Measurements from ENCODE around the gene TPSG1.
"Not testable (repeated sequence)": the region's sequence is repeated elsewhere in the genome, so short reads cannot be mapped to it uniquely, and the experiment has no call there.

Gene TPSG1

GRCh38 chr16:1225051-1225451 is at the start of gene TPSG1:
Gene TPSG1, minus strand, starts transcription at chr16:1225268. Its CDS starts 16 bp downstream, at chr16:1225252.
- no peak for DNase-seq (ENCODE audit: low spot score)

DNA sequence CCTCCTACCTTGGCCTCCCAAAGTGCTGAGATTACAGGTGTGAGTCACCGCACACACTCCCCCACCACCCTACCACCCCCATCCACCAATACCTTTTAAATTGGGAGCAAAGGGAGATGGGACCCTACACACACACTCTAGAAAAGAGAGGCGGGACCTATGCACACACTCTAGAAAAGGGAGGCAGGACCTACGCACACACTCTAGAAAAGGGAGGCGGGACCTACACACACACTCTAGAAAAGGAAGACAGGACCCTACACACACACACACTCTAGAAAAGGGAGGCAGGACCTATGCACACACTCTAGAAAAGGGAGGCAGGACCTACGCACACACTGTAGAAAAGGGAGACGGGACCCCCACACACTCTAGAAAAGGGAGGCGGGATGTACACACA is 49.7 kb upstream of the TPSG1 start:
- DNase-seq (ENCODE audit: low spot score), result no peak

GRCh38 chr16:1273816-1274215 is 48.7 kb upstream of the TPSG1 start:
- DNase-seq (ENCODE audit: low spot score), result no peak

DNA sequence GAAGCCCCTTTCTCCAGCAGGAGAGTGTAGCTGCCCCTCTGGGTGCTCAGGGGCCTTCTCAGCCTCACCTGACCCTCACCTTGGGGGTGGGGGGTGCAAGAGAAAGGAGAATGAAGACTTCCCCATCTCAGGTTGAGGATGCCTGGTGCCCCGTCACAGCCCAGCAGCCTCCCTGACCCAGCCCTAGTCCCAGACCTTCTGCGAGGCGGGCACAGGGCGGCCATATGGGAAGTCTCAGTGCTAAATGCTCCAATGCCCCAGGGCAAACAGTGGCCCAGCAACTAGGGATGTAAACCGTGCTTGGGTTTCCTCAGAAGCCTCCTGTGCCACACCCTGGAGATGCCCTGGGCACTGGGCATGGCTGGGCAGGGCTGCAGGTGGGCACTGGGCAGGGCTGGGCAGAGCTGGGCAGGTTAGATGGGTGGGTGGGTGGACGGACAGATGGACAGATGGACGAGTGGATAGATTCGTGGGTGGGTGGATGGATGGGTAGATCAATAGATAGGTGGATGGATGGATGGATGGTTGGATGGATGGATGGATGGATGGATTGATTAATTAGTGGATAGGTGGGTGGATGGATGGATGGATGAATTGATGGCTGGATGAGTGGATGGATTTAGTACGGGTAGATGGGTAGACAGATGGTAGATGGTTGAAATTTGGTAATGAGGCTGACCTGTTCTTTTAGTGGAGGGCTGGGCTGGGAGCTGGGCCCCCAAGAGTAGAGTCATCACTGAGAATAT is 47.6 kb upstream of the TPSG1 start:
- no peak for DNase-seq (ENCODE audit: low spot score)

GRCh38 chr16:1271724-1272413 is 46.8 kb upstream of the TPSG1 start:
- DNase-seq (ENCODE audit: low spot score), result not testable (repeated sequence)

GRCh38 chr16:1271380-1271723 is 46.3 kb upstream of the TPSG1 start:
- DNase-seq (ENCODE audit: low spot score), result no peak

- DNase-seq (ENCODE audit: low spot score), result not testable (repeated sequence)
These were observed 44.4 kb upstream of the TPSG1 start for GRCh38 chr16:1269418-1269817.

DNA sequence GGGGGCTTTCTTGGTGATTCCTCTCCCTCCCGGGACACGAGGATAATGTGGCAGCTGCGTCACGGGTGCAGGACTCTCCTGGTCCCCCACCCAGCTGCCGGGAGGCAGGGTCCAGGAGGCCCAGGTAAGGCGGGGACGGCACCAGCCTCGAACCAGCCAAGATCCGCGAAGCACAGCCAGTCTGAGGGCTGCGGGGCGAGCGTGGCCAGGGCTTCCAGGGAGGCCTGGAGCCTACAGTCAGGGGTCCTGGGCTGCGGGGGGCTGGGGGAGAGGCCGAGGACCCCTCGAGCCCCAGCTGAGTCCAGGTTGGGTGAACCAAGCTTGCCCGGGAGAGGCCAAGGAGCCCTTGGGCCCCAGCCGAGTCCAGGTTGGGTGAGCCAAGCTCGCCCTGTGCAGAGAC is 40.8 kb upstream of the TPSG1 start:
- no peak for DNase-seq (ENCODE audit: low spot score)

GRCh38 chr16:1265090-1265630 is 40.1 kb upstream of the TPSG1 start:
- DNase-seq (ENCODE audit: low spot score), result no peak

GRCh38 chr16:1264345-1265089 is 39.4 kb upstream of the TPSG1 start:
- no peak for DNase-seq (ENCODE audit: low spot score)

GRCh38 chr16:1263591-1264344 is 38.7 kb upstream of the TPSG1 start:
- DNase-seq (ENCODE audit: low spot score), result no peak

DNA sequence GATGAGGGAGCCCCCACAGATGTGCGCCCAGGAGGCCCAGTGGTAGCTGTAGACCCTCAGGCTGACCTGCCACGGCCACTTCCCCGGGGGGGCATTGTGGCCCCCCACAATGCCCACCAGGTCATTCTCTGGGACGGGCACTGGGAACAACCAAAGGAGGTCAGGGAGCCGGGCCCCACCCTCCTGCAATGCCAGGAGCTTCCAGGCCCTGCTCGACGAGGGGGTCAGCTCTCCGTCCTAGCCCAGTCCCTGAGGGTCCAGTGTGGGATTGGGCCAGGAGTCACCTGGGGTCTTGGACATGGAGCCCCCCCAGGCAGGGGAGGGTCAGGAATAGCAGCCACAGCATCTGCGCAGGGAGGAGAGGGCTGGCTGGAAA is 37.8 kb upstream of the TPSG1 start:
- DNase-seq (ENCODE audit: low spot score), result no peak

GRCh38 chr16:1262210-1262845 is 37.3 kb upstream of the TPSG1 start:
- DNase-seq (ENCODE audit: low spot score), result no peak

- DNase-seq (ENCODE audit: low spot score), result no peak
These were observed 36.2 kb upstream of the TPSG1 start for GRCh38 chr16:1261131-1261892.

GRCh38 chr16:1260101-1260680 is 35.1 kb upstream of the TPSG1 start:
- no peak for DNase-seq (ENCODE audit: low spot score)

GRCh38 chr16:1259760-1260068 is 34.6 kb upstream of the TPSG1 start:
- DNase-seq (ENCODE audit: low spot score), result no peak

DNA sequence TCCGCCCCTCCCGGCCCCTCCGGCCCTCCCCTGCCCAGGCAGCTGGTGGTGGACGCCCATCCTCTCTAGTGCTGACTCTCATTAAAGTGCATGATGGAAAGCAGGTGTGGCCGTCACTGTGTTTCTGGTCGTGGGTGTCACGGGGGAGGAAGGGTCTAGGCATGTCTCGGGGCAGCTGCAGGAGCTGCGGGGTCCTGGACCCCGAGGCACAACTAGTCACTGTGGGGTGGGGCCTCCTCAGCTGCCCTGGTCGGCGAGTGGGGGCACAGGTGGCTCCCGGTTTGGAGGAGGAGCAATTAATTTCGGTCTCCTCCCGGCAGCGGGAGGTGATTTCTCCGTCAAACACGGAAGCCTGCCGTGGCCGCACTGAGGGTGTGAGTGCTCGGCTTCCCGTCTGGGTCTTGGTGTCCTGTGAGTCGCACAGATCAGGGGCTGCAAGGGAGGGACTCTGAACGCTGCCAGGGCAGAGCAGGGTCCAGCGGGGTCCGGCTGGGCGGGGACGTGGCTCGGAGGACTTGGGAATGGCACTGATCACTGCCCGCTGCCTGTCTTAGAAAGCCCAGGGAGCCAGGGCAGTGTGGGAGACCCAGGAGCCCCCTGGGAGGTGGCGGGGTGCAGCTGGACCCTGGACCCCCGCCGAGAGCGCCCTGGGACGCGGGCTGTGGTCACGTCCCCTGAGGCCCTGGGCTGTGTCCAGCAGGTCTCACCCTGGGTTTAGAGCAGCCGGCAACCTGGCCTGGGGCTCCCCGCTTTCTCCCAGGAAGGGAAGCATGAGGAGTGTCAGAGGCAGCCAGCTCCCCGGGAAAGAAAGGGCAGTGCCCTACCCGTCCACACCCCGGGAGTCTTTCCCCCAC is 34.1 kb upstream of the TPSG1 start:
- DNase-seq (ENCODE audit: low spot score), result no peak

DNA sequence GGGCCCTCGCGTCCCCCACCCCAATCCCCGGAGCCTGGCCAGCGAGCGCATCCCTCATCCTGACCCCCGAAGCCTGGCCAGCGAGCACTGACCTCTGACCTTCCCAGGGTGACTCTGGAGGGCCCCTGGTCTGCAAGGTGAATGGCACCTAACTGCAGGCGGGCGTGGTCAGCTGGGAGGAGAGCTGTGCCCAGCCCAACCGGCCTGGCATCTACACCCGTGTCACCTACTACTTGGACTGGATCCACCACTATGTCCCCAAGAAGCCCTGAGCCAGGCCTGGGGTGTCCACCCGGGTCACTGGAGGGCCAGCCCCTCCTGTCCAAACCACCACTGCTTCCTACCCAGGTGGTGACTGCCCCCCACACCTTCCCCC is 33.1 kb upstream of the TPSG1 start:
- DNase-seq (ENCODE audit: low spot score), result no peak

DNA sequence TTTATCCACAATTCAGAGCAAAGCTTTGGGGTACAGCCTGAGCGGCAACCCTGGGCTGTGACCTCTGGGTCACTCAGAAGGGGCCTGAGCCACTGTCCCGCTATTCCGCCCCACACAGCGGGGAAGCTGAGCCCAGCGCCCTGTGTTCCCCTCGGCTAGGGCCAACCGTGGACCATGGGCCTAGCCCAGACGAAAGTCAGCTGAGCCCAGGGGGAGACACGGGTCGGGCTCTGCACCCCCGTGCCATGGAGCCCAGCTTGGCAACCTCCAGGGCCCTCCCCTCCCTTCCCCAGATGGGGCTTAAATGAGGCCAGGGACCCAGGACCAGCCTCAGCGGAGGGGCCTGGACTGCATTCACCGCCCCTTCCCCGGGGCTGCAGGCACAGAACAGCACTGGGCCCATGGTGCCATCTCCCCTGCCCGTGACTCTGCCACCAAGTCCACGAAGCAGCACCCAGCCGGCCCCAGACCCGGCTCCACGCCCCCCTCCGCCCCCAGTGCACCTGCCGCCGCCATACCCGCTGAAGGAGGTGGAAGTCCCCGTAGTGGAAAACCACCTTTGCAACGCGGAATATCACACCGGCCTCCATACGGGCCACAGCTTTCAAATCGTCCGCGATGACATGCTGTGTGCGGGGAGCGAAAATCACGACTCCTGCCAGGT is 32.6 kb upstream of the TPSG1 start:
- DNase-seq (ENCODE audit: low spot score), result no peak
